PC-9 (cell line): Measurements from ENCODE around the gene SCN8A. TPM values are rescaled to one million over a fixed set of nuclear protein-coding genes. Genes with fewer than 3 reads are reported as not detected.

ENCODE experiments used
- BruUV-seq: library from RNA; stranded (reverse); fragments of 400-500 nt; replicated peaks from 2 replicates; lab custom pipeline; 2021; lab: Mats Ljungman, UMichigan
- CTCF ChIA-PET: fragments of 300-600 bp; sonication (Branson Sonifier 250); formaldehyde crosslinking; loops from one replicate; lab custom pipeline; 2022; ENCODE audit warnings: antibody characterized with exemption; lab: Charles Lee
- POLR2A ChIA-PET: fragments of 300-600 bp; sonication (Branson Sonifier 250); formaldehyde crosslinking; loops from one replicate; lab custom pipeline; 2022; ENCODE audit warnings: antibody characterized with exemption; ENCODE audit not compliant: unreplicated experiment; lab: Charles Lee
- DNase-seq, 2 experiments: peaks; one replicate each; pipeline versions ENCODE4 v3.0.0 to v3.0.0-alpha.2; 2015 to 2022; ENCODE audit warnings: mixed read lengths in 1 of 2
- H2AFZ ChIP-seq: fragments of 200-600 bp; sonication (generic); 2 replicates; pipeline ENCODE4 v1.8.1; 2017; ENCODE audit warnings: antibody characterized with exemption
- H3F3A ChIP-seq: fragments of 200-600 bp; sonication (generic); 2 replicates; pipeline ENCODE4 v1.8.1; 2017; ENCODE audit warnings: antibody characterized with exemption, mild to moderate bottlenecking, low read depth; ENCODE audit not compliant: insufficient read depth
- H3K27ac ChIP-seq: fragments of 200-600 bp; sonication (generic); 2 replicates; pipeline ENCODE4 v1.6.1; 2016; ENCODE audit warnings: mixed run types
- H3K27me3 ChIP-seq: fragments of 200-600 bp; sonication (generic); 2 replicates; pipeline ENCODE4 v1.6.1; 2016; ENCODE audit warnings: low read depth, mixed run types; ENCODE audit not compliant: insufficient read depth
- H3K36me3 ChIP-seq: fragments of 200-600 bp; sonication (generic); 2 replicates; pipeline ENCODE4 v1.6.1; 2016; ENCODE audit warnings: low read depth, mixed run types
- H3K4me1 ChIP-seq: fragments of 200-600 bp; sonication (generic); replicated peaks from 2 replicates; pipeline ENCODE4 v1.6.1; 2016; ENCODE audit warnings: mixed run types; ENCODE audit not compliant: insufficient read depth
- H3K4me2 ChIP-seq: fragments of 200-600 bp; sonication (generic); 2 replicates; pipeline ENCODE4 v1.6.1; 2017; ENCODE audit warnings: mixed run types
- H3K4me3 ChIP-seq: fragments of 200-600 bp; sonication (generic); 2 replicates; pipeline ENCODE4 v1.6.1; 2016; ENCODE audit warnings: mixed run types
- H3K79me2 ChIP-seq: fragments of 200-600 bp; sonication (generic); 2 replicates; pipeline ENCODE4 v1.6.1; 2017; ENCODE audit warnings: low read depth, mixed run types
- H3K9me2 ChIP-seq: fragments of 200-600 bp; sonication (generic); 2 replicates; pipeline ENCODE4 v1.8.1; 2017; ENCODE audit warnings: mild to moderate bottlenecking; ENCODE audit not compliant: insufficient read depth
- H3K9me3 ChIP-seq: fragments of 200-600 bp; sonication (generic); 2 replicates; pipeline ENCODE4 v1.8.1; 2016; ENCODE audit warnings: low read depth; ENCODE audit not compliant: insufficient read depth
- H4K20me1 ChIP-seq: fragments of 200-600 bp; sonication (generic); 2 replicates; pipeline ENCODE4 v1.8.1; 2017; ENCODE audit not compliant: insufficient read depth
- EZH2 ChIP-seq: fragments of 200-600 bp; sonication (generic); IDR thresholded peaks from 2 replicates; pipeline ENCODE4 v1.8.0; 2017; ENCODE audit warnings: antibody characterized with exemption, low read depth
- intact Hi-C: fragments of 100-400 bp; cut with micrococcal nuclease; formaldehyde crosslinking; loops from one replicate; pipeline ENCODE4 v1.10.0; 2022; ENCODE audit not compliant: unreplicated experiment
- total RNA-seq: library from RNA; stranded (reverse); gene quantifications from 2 replicates; pipeline ENCODE4 v1.2.3, GENCODE V29; 2021
- TF ChIP-seq, protein P1 (sequence below): fragments of 200-600 bp; sonication (generic); conservative IDR thresholded peaks from 2 replicates; pipeline ENCODE4 v1.6.1; 2017; ENCODE audit warnings: mixed run types, antibody characterized with exemption, mild to moderate bottlenecking, moderate library complexity

SCN8A gene
- total RNA-seq, 1 experiment from 2014 or later = 0.17 TPM

DNA sequence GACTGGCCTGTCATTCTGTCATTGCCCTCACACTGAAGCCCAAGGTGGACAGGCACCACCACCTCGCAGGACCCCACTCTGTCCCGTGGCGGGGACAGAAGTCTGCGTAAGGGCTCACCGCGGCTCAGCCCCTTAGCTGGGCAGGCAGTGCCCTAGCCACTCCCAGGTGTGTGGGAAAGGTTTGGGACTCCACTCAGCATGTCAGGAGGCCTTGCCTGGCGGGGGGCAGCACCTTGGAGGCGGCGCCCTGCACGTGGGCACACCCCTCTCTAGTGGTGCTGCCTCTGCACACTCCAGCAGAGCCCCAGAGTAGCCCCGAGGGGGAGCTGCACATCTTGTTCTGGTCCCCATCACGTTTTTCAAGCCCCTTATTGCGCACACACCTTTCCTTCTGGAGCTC lies 221.8 kb downstream of the SCN8A start:
- ChIA-PET POLR2A (no interaction called here), CTCF (no interaction called here)
- Histone ChIP-seq H3K9me2 (no peaks in the 10 kb centered on the region), H3K4me1 (no peaks in the 10 kb centered on the region), H3K79me2 (no peaks in the 10 kb centered on the region), H2AFZ (no peak overlapping the region), H3K27me3 (peaks cover 41% of the 10 kb centered on the region), H3K27ac (no peak overlapping the region), H3F3A (no peaks in the 10 kb centered on the region), H3K4me2 (no peak overlapping the region), H3K4me3 (no peak overlapping the region), H3K36me3 (no peaks in the 10 kb centered on the region), H4K20me1 (no peaks in the 10 kb centered on the region), H3K9me3 (no peaks in the 10 kb centered on the region)
- no TSS peak for BruUV-seq
- TF ChIP-seq, protein P1, sequence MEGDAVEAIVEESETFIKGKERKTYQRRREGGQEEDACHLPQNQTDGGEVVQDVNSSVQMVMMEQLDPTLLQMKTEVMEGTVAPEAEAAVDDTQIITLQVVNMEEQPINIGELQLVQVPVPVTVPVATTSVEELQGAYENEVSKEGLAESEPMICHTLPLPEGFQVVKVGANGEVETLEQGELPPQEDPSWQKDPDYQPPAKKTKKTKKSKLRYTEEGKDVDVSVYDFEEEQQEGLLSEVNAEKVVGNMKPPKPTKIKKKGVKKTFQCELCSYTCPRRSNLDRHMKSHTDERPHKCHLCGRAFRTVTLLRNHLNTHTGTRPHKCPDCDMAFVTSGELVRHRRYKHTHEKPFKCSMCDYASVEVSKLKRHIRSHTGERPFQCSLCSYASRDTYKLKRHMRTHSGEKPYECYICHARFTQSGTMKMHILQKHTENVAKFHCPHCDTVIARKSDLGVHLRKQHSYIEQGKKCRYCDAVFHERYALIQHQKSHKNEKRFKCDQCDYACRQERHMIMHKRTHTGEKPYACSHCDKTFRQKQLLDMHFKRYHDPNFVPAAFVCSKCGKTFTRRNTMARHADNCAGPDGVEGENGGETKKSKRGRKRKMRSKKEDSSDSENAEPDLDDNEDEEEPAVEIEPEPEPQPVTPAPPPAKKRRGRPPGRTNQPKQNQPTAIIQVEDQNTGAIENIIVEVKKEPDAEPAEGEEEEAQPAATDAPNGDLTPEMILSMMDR = no peak
- intact Hi-C loops = no loop called here
- DNase-seq = no peak

DNA sequence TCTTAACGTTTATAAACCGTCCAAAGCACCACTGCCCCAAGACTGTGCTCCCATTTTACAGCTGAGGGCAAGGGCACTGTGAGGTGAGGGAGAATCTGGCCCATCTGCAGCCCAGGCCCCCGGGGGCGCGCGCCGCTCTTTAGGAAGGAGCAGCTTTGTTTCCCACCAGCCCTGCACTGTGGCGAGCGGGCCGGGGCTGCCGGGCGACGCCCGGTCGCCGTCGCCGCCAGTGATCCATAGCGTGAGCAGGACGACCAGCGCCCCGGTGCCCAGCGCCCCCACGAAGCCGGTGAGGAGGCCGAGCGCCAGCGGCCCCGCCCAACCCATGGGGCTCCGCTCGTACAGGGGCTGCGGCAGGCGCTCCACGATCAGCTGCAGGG lies 222.9 kb downstream of the SCN8A start:
- no peaks in the 10 kb centered on the region for H3K4me1 ChIP-seq
- DNase-seq = no peak
- H3K79me2 ChIP-seq = no peaks in the 10 kb centered on the region
- ChIA-PET CTCF (interaction anchor here (0.7 kb wide), 1 partner anchor 1746 kb away, joined by 5 read pairs; no protein-coding TSS in a partner anchor), POLR2A (no interaction called here)
- intact Hi-C loops = no loop called here
- no peaks in the 10 kb centered on the region for H4K20me1 ChIP-seq
- no peaks in the 10 kb centered on the region for H3K36me3 ChIP-seq
- BruUV-seq = no TSS peak
- no peak overlapping the region for H3K4me2 ChIP-seq
- no peaks in the 10 kb centered on the region for H3K9me3 ChIP-seq
- H3K27ac ChIP-seq = no peak overlapping the region
- peaks cover 36% of the 10 kb centered on the region for H3K27me3 ChIP-seq
- H2AFZ ChIP-seq = no peak overlapping the region
- no peak overlapping the region for H3K4me3 ChIP-seq
- no peak for TF ChIP-seq EZH2
- TF ChIP-seq, protein P1 = no peak
- no peaks in the 10 kb centered on the region for H3F3A ChIP-seq
- H3K9me2 ChIP-seq = no peaks in the 10 kb centered on the region

DNA sequence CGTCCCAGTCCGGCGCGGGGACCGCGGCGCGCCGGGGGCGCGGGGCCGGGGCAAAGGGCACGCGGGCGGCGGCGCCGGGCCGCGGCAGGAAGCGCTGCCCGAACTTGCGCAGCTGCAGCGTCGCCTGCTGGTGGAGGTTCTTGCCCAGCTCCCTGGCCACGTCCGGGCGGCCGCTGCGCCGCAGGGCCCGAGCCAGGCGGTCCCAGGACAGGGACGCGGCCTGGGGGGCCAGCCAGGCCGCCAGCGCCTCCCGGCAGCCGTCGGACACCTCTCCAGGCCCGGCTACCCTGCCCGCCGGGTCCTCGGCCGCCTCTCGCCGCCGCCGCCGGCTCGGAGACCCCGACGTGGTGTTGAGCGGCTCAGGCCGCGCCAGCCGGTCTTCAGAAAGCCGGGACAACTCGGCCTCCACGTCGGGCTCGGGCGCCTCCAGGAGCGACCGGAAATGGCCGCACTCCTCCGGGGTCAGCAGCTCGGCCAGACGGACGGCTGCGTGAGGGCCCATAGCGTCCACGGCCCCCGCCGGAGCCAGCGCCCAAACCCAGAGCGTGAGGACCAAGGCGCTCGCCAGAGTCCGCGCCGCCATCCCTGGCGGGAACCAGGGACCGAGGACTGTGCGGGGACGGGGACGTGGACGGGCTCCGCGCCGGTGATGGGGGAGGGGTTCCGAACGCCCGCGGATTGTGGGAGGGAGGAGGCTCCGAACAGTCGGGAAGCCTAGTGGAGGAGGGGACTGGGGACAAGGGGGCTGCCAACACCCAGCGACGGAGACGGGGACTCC lies 223.5 kb downstream of the SCN8A start:
- Histone ChIP-seq H3K27me3 (peaks cover 32% of the 10 kb centered on the region), H3K27ac (no peak overlapping the region), H2AFZ (no peak overlapping the region), H3K36me3 (no peaks in the 10 kb centered on the region), H3K4me3 (no peak overlapping the region), H3K9me2 (no peaks in the 10 kb centered on the region), H3K79me2 (no peaks in the 10 kb centered on the region), H3K4me2 (no peak overlapping the region), H4K20me1 (no peaks in the 10 kb centered on the region), H3F3A (no peaks in the 10 kb centered on the region), H3K9me3 (no peaks in the 10 kb centered on the region), H3K4me1 (no peaks in the 10 kb centered on the region)
- TF ChIP-seq, protein P1 = no peak
- no peak for TF ChIP-seq EZH2
- CTCF ChIA-PET = interaction anchor here (0.7 kb wide), 1 partner anchor 1746 kb away, joined by 5 read pairs; no protein-coding TSS in a partner anchor
- peak in 1 of 2 experiments; percentile 13 for DNase-seq
- intact Hi-C loops = no loop called here
- POLR2A ChIA-PET = no interaction called here
- no TSS peak for BruUV-seq
